Measurements from ENCODE around the gene KLHL29.
"Not testable (repeated sequence)": the region's sequence is repeated elsewhere in the genome, so short reads cannot be mapped to it uniquely, and the experiment has no call there.

The KLHL29 gene

GRCh38 chr2:23705771-23706612, 321.0 kb downstream of the KLHL29 start:
- no peak for DNase-seq

- DNase-seq, result no peak
Measured at GRCh38 chr2:23706613-23707078, 321.7 kb downstream of the KLHL29 start.

- DNase-seq, result no peak
Measured at GRCh38 chr2:23707096-23707495, 322.1 kb downstream of the KLHL29 start.

- DNase-seq, result no peak
Measured at GRCh38 chr2:23708771-23709170, 323.8 kb downstream of the KLHL29 start.

GRCh38 chr2:23709311-23709710, 324.3 kb downstream of the KLHL29 start:
- DNase-seq, result no peak

DNA sequence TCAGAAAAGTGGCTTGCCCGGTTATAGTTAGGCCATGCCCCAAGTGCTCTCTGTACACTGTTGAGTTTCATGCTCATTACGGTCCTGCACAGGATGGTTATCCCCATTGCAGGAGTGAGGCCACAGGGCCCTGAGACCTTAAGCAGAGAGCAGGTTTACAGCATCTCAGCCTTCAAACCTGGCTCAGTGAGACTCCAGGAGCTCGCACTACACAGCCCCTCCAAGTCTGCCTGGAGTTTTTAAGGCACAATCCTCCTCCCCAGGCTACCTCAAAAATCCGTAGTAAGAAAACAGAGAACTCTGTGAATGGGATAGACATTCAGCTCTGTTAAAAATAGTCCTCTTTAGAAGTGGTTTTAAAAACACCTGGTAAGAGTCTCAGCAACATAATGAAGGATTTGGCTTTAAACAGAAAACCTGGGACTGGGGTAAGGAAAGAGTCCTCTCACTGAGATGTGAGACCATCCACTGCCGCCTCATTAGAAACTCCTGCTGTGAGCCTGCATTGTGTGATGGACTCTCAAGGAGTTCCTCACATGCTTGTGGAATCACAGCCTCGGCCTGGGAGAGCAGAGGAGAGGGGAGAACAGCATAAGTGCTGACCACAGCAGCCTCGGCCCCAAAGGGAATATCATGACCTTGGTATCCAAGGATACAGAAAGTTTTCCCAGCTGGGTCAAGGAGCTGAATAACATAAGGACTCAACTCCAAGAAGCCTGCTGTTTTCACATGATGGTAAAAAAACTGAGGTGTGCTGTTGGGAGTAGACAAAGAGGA, 327.2 kb downstream of the KLHL29 start:
- DNase-seq, result no peak

- DNase-seq, result no peak
Measured at GRCh38 chr2:23712756-23713151, 327.8 kb downstream of the KLHL29 start.

DNA sequence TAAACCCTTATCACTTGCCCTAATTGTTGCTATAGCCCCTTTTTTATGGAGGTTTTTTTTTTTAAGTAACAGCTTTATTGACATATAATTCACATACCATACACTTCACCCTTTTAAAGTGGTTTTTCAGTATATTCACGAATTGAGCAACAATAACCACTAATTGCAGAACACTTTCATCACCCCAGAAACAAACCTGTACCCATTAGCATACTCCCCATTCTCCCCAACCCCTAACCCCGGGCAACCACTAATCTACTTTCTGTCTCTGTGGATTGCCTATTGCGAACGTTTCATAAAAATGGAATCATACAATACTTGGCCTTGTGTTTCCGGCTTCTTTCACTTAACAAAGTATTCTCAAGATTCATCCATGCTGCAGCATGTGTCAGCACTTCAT, 328.4 kb downstream of the KLHL29 start:
- DNase-seq, result no peak

DNA sequence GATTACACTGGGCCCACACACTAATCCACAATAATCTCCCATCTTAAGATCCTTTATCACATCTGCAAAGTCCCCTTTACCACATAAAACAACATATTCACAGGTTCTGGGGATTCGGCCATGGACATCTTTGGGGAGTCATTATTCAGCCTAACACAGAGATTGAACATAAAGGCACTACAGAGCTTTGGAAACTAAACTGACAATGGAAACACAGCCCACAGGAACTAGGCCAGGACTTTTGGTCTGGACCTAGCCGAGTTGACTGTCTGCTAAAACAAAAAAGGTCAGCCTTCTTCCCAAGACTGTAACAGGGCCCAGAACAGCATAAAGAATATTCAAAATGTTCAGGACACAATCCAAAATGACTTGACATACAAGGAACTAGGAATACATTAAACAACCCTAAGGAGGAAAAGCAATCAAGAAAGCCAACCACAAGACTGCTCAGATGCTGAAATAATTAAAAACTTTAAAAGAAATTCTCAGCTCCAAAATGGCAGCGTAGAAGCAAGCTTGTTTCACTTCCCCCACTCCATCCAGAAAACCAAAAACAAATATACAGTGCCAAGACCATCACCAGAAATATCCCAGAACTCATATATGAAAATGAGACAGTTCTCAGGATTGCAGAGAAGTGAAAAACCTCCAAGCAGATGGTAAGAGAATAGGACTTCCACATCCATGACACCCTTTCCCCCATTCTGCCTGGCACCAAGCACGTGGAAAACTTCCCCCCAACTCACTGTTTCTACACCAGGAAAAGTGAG, 334.1 kb downstream of the KLHL29 start:
- DNase-seq, result no peak

GRCh38 chr2:23719716-23720115, 334.7 kb downstream of the KLHL29 start:
- DNase-seq, result no peak

GRCh38 chr2:23720705-23721453, 335.9 kb downstream of the KLHL29 start:
- DNase-seq, result no peak

DNA sequence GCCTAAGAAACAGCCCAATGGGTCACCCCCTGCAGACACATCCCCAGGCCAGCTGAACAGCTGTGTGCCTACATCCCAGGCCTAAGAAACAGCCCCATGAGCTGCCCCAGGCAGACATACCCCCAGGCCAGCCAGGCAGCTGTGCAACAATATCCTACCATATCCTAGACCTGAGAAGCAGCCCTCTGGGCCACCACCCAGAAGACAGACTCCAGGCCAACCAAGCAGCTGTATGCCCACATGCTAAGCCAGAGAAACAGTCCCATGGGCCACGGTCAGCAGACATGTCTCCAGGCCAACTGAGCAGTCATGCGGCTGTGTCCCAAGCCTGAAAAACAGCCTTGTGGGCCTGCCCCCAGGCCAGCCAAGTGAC, 336.5 kb downstream of the KLHL29 start:
- DNase-seq, result no peak

GRCh38 chr2:23722255-23722654, 337.3 kb downstream of the KLHL29 start:
- DNase-seq, result no peak

DNA sequence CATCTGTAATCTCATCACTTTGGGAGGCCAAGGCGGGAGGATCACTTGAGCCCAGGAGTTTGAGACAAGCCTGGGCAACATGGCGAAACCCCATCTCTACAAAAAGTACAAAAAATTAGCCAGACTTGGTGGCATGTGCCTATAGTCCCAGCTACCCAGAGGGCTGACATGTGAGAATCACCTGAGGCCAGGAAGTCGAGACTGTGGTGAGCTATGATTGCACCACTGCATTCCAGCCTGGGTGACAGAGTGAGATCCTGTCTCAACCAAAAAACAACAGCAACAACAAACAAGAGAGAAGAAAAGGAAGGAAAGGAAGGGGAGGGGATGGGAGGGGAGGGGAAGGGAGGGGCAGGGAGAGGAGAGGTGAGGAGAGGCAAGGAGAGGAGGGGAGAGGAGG, 338.1 kb downstream of the KLHL29 start:
- not testable (repeated sequence) for DNase-seq

GRCh38 chr2:23734416-23734815, 349.4 kb downstream of the KLHL29 start:
- DNase-seq, result peak; percentile 1

DNA sequence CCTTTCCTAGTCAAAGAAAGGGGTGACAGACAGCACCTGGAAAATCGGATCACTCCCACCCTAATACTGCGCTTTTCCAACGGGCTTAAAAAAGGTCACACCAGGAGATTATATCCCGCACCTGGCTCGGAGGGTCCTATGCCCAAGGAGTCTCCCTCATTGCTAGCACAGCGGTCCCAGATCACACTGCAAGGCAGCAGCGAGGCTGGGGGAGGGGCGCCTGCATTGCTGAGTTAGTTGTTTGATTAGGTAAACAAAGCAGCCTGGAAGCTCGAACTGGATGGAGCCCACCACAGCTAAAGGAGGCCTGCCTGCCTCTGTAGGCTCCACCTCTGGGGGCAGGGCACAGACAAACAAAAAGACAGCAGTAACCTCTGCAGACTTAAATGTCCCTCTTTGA, 351.8 kb downstream of the KLHL29 start:
- DNase-seq, result not testable (repeated sequence)

DNA sequence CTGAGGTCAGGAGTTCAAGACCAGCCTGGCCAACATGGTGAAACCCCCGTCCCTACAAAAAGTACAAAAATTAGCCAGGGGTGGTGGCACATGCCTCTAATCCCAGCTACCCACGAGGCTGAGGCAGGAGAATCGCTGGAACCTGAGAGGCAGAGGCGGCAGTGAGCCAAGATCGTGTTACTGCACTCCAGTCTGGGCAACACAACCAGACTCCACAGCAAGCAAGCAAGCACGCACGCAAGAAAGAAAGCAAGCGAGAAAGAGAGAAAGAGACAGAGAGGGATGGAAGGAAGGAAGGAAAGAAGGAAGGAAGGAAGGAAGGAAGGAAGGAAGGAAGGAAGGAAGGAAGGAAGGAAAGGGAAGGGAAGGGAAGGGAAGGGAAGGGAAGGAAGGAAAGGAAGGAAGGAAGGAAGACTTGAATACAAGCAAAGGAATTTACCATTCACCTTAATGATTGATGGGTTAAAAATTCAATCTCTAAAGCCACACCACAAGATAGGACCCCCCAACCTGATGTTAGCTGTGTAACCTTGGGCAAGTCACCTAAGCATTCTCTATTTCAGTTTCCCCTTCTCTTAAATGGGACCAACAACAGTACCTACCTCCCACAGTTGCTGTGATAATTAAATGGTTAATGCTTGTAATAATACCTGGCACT, 360.2 kb downstream of the KLHL29 start:
- no peak for DNase-seq

DNA sequence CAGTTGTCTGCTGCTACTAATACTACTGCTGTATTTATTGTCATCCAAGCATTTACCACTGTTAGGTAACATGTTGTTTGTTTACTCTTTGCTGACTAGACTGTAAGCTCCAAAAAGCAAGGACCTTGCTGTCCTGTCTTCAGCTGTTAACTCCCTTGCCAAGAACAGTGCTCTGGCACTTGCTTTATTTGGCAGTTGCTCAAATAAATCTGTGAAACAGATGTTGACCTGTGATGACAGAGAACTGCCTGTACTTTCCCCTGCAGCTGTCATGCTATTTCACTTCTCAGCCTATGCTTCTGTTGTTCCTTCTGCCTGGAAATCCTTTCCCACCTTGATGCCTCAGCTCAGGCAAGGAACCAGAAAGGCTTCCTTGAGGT, 360.7 kb downstream of the KLHL29 start:
- DNase-seq, result no peak

DNA sequence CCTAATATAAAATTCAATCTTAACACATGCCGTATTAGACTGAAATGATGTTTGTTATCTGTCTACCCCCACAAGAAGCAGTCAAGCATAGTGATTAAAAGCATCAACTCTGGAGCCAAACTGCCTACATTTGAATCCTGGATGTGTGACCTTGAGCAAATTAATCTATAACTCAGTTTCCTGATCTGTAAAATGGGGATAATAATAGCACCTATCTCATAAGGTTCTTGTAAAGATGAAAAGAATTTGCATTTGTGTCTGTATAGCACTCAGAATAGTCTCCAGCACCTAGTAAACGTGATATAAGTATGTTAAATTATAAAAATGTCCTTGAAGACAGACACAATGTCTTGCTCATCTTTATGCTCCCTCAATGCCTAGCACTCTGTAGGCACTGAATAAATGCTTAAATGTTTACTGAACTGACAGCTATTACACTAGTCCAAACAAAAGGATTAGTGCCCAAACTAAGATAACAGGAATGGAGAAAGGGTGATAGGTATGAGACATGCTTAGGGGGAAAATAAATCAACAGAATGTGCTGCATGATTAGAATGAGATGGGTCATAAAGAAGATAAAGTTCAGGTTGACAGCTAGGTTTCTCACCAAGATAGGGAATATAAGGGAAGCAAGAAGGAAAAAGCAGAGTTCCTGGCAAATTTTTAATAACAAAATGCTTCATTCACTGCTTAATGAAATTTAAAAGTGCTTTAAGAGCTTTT, 361.3 kb downstream of the KLHL29 start:
- no peak for DNase-seq

- DNase-seq, result no peak
Measured at GRCh38 chr2:23751747-23752265, 366.8 kb downstream of the KLHL29 start.
